HG03159 (cell line): Measurements from ENCODE around the gene CAMK1D.

ENCODE experiments used
- ATAC-seq: cut with Tn5 transposase; IDR thresholded peaks from one replicate; pipeline ENCODE4 v1.9.1; 2021; ENCODE audit warnings: mild to moderate bottlenecking, moderate library complexity; ENCODE audit not compliant: unreplicated experiment

Gene CAMK1D

DNA sequence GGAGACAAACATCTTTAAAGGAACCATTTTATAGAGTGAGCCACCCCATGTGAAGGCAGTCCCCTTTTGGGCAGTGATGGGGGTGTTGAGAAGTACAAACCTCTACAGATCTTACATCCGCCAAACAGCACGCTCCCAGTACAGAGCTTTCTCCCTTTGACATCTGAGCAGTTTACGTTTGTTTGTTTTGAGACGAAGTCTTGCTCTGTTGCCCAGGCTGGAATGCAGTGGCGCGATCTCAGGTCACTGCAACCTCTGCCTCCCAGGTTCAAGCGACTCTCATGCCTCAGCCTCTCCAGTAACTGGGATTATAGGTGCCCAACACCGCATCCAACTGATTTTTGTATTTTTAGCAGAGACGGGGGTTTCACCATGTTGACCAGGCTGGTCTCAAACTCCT, 523.2 kb downstream of the CAMK1D start:
- no peak for ATAC-seq

GRCh38 chr10:12873172-12873571, 523.8 kb downstream of the CAMK1D start:
- ATAC-seq = no peak

DNA sequence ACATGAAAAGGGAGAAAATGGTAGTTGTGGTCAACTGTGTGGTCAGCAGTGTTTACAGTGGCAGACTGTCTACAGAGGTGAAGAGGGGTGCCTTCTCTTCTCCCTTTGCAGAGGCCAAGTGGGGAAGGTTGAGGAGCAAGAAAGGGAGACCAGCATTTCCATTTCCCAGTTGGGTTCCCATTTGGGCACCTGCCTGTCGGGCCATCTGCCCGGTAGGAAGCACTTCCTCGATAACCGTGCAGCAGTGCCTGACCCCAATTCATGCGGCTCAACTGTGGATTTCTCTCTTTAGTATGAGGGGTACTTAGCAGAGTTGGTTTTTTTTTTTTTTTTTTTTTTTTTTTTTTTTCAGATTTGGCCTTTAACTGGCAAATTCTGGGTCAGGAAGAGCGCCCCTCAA, 525.2 kb downstream of the CAMK1D start:
- no peak for ATAC-seq

DNA sequence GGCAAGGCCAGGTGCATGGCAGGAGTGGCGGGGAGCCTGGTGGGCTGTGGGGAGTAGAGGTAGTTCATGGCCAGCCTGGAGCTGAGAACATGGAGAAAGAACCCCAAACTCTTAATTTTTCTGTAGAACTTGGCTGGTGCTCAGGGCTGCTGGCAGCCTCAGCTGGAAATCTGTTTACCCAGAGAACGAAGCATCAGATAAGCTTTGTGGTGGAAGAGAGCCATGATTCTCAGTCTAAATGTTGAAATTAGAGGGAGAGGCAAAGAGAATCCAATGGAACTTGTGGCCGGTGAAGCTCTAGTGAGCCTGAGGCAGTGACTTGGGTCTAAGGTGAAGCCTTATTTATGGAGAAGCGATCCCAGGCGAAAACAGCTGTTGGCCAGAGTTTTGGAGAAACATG, 525.8 kb downstream of the CAMK1D start:
- ATAC-seq = no peak

GRCh38 chr10:12876266-12876665, 526.9 kb downstream of the CAMK1D start:
- ATAC-seq = no peak

GRCh38 chr10:12877150-12877549, 527.8 kb downstream of the CAMK1D start:
- no peak for ATAC-seq

DNA sequence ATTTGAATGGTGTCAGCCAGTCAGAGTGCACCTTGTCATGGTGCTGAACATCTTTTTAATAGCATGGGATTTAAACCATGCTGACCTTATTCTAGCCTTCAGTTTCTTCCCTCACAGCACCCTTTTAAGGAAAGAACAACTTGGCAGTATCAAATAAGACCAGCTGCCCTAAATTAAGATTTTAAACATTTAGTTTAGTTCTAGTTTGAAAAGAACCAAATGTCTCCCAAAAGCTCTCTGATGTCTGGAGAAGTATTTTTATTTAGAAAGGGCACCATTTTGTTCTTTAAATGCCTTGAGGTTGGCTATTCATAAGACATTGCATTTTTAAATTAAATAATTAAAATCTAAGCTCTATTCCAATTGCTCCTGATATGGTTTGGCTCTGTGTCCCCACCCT, 531.1 kb downstream of the CAMK1D start:
- no peak for ATAC-seq

- no peak for ATAC-seq
These were observed 535.5 kb downstream of the CAMK1D start for GRCh38 chr10:12884851-12885250.
